Tibial nerve (tissue), 3 donors: ENCODE measurements around the gene FSTL4.

Experiments
- CTCF ChIP-seq, 5 experiments: fragments of 200-600 bp in 3 of 5; fragments of 450-650 bp in 2 of 5; sonication (generic) in 3 of 5; IDR thresholded peaks; one replicate each; pipeline ENCODE4 v1.5.1; 2016 to 2019; ENCODE audit warnings: antibody characterized with exemption in 5 of 5, mild to moderate bottlenecking in 3 of 5, moderate library complexity in 2 of 5
- POLR2A ChIP-seq, 2 donors: fragments of 450-650 bp; IDR thresholded peaks; one replicate each; pipeline ENCODE4 v1.6.1; 2017; ENCODE audit warnings: antibody characterized with exemption in 2 of 2, mild to moderate bottlenecking in 2 of 2, moderate library complexity in 2 of 2

DNA sequence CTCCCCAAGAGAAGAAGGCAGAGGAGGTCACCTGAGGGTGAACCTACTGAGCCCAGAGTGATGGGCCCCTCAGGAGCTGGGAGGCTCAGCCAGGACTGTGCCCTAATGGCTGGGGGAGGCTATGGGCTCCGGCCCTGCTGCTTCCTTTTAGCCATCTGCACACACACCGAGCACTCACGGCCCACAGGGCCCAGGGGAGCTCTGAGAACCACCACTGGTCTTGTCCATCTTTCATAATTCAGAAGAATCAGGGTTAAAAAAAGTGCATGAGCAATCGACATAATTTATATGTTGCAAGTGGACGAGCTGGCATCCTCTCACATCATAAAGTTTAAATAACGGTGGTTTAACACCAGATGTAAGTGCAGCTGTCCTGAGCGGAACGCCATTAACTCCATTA lies 162.1 kb downstream of the FSTL4 start:
- TF ChIP-seq CTCF (IDR thresholded peaks at IDR 0.05) (no peak), POLR2A (IDR thresholded peaks at IDR 0.05) (no peak)
